Central memory CD8-positive, alpha-beta T cell (primary cell): ENCODE measurements around the gene CD101.

ENCODE experiments used
- ATAC-seq: fragments of 150-1000 bp; cut with Tn5 transposase; replicated peaks from 2 replicates; pipeline ENCODE4 v1.10.0; 2022; ENCODE audit warnings: mild to moderate bottlenecking, moderate FRiP score, moderate number of reproducible peaks; ENCODE audit not compliant: poor library complexity, severe bottlenecking; ENCODE audit errors: extremely low read depth
- DNase-seq, 2 donors: peaks; one replicate each; pipeline ENCODE4 v3.0.0; 2021; ENCODE audit warnings: low spot score in 2 of 2
- H3K27ac Mint-ChIP-seq: one replicate; pipeline ENCODE4 v1.8.0; 2022; ENCODE audit warnings: low read depth, mild to moderate bottlenecking, moderate library complexity, mixed read lengths
- H3K27me3 Mint-ChIP-seq: one replicate; pipeline ENCODE4 v1.8.0; 2022; ENCODE audit warnings: mixed read lengths
- H3K36me3 Mint-ChIP-seq: one replicate; pipeline ENCODE4 v1.8.0; 2022; ENCODE audit warnings: mild to moderate bottlenecking, moderate library complexity, mixed read lengths; ENCODE audit not compliant: insufficient read depth
- H3K4me1 Mint-ChIP-seq: one replicate; pipeline ENCODE4 v1.8.0; 2022; ENCODE audit warnings: mixed read lengths
- H3K4me3 Mint-ChIP-seq: one replicate; pipeline ENCODE4 v1.8.0; 2022; ENCODE audit warnings: mild to moderate bottlenecking, moderate library complexity, mixed read lengths
- H3K9me3 Mint-ChIP-seq: one replicate; pipeline ENCODE4 v1.8.0; 2022; ENCODE audit warnings: mixed read lengths

Gene CD101

GRCh38 chr1:117049857-117050256, 48.3 kb downstream of the CD101 start:
- Mint-ChIP-seq H3K4me1 (peaks cover 23% of the 10 kb centered on the region), H3K27me3 (no peaks in the 10 kb centered on the region), H3K27ac (no peak overlapping the region)

GRCh38 chr1:117051224-117052064, 49.9 kb downstream of the CD101 start:
- Mint-ChIP-seq H3K27me3 (no peaks in the 10 kb centered on the region), H3K36me3 (no peaks in the 10 kb centered on the region), H3K27ac (peak overlapping the region; percentile 72), H3K9me3 (no peaks in the 10 kb centered on the region), H3K4me3 (peak overlapping the region; percentile 56), H3K4me1 (peaks cover 23% of the 10 kb centered on the region)
- ATAC-seq (peak; percentile 65), DNase-seq (no peak)

More at GRCh38 chr1:117049857-117050256, 48.3 kb downstream of the CD101 start:
- DNase-seq (no peak), ATAC-seq (no peak)
- H3K36me3 Mint-ChIP-seq = no peaks in the 10 kb centered on the region
- no peak overlapping the region for H3K4me3 Mint-ChIP-seq
- no peaks in the 10 kb centered on the region for H3K9me3 Mint-ChIP-seq

GRCh38 chr1:117054068-117054467, 52.5 kb downstream of the CD101 start:
- H3K4me1 Mint-ChIP-seq = peaks cover 25% of the 10 kb centered on the region
- H3K27ac Mint-ChIP-seq = no peak overlapping the region
- H3K9me3 Mint-ChIP-seq = no peaks in the 10 kb centered on the region
- no peak overlapping the region for H3K4me3 Mint-ChIP-seq
- DNase-seq (no peak), ATAC-seq (no peak)
- no peaks in the 10 kb centered on the region for H3K27me3 Mint-ChIP-seq
- H3K36me3 Mint-ChIP-seq = no peaks in the 10 kb centered on the region

GRCh38 chr1:117058810-117059209, 57.2 kb downstream of the CD101 start:
- DNase-seq (no peak), ATAC-seq (no peak)
- Mint-ChIP-seq H3K27ac (no peak overlapping the region), H3K36me3 (peaks cover 5% of the 10 kb centered on the region), H3K4me3 (no peak overlapping the region), H3K4me1 (peaks cover 42% of the 10 kb centered on the region), H3K27me3 (no peaks in the 10 kb centered on the region), H3K9me3 (no peaks in the 10 kb centered on the region)

GRCh38 chr1:117059334-117059677, 57.7 kb downstream of the CD101 start:
- ATAC-seq (peak; percentile 45), DNase-seq (peak; percentile 52 to 53)
- no peaks in the 10 kb centered on the region for H3K27me3 Mint-ChIP-seq
- H3K36me3 Mint-ChIP-seq = peaks cover 6% of the 10 kb centered on the region
- no peak overlapping the region for H3K4me3 Mint-ChIP-seq
- H3K4me1 Mint-ChIP-seq = peaks cover 45% of the 10 kb centered on the region
- no peaks in the 10 kb centered on the region for H3K9me3 Mint-ChIP-seq
- H3K27ac Mint-ChIP-seq = no peak overlapping the region

GRCh38 chr1:117059678-117060440, 58.3 kb downstream of the CD101 start, which contains the start of gene TTF2:
Gene TTF2, plus strand, starts transcription at chr1:117060326. Its CDS starts 21 bp downstream, at chr1:117060347.
- peaks cover 45% of the 10 kb centered on the region for H3K4me1 Mint-ChIP-seq
- H3K27me3 Mint-ChIP-seq = no peaks in the 10 kb centered on the region
- H3K36me3 Mint-ChIP-seq = peaks cover 7% of the 10 kb centered on the region
- ATAC-seq (peak; percentile 96), DNase-seq (peak; percentile 90 to 96)
- H3K4me3 Mint-ChIP-seq = no peak within 1 kb of the TSS
- no peak within 1 kb of the TSS for H3K27ac Mint-ChIP-seq
- no peaks in the 10 kb centered on the region for H3K9me3 Mint-ChIP-seq

- DNase-seq (no peak), ATAC-seq (no peak)
- H3K27ac Mint-ChIP-seq = no peak overlapping the region
- no peaks in the 10 kb centered on the region for H3K27me3 Mint-ChIP-seq
- H3K36me3 Mint-ChIP-seq = peaks cover 11% of the 10 kb centered on the region
- no peaks in the 10 kb centered on the region for H3K9me3 Mint-ChIP-seq
- H3K4me1 Mint-ChIP-seq = peaks cover 45% of the 10 kb centered on the region
- no peak overlapping the region for H3K4me3 Mint-ChIP-seq
Measured at GRCh38 chr1:117060441-117061317, 59.1 kb downstream of the CD101 start.

GRCh38 chr1:117061986-117062415, 60.4 kb downstream of the CD101 start:
- no peak for ATAC-seq
- H3K4me3 Mint-ChIP-seq = no peak overlapping the region
- H3K4me1 Mint-ChIP-seq = peaks cover 45% of the 10 kb centered on the region

GRCh38 chr1:117066367-117066766, 64.8 kb downstream of the CD101 start:
- Mint-ChIP-seq H3K36me3 (peaks cover 6% of the 10 kb centered on the region), H3K4me1 (peaks cover 30% of the 10 kb centered on the region), H3K4me3 (no peak overlapping the region), H3K27ac (no peak overlapping the region), H3K27me3 (no peaks in the 10 kb centered on the region), H3K9me3 (no peaks in the 10 kb centered on the region)
- DNase-seq (no peak), ATAC-seq (no peak)

More at GRCh38 chr1:117061986-117062415, 60.4 kb downstream of the CD101 start:
- no peak for DNase-seq
- H3K9me3 Mint-ChIP-seq = no peaks in the 10 kb centered on the region
- H3K27ac Mint-ChIP-seq = no peak overlapping the region
- H3K36me3 Mint-ChIP-seq = peaks cover 12% of the 10 kb centered on the region
- no peaks in the 10 kb centered on the region for H3K27me3 Mint-ChIP-seq

- Mint-ChIP-seq H3K27me3 (no peaks in the 10 kb centered on the region), H3K36me3 (peaks cover 6% of the 10 kb centered on the region), H3K9me3 (no peaks in the 10 kb centered on the region), H3K4me1 (peaks cover 22% of the 10 kb centered on the region), H3K4me3 (no peak overlapping the region), H3K27ac (no peak overlapping the region)
- ATAC-seq (peak; percentile 65), DNase-seq (no peak)
Measured at GRCh38 chr1:117067533-117068370, 66.2 kb downstream of the CD101 start.

GRCh38 chr1:117068580-117068979, 67.0 kb downstream of the CD101 start:
- no peak overlapping the region for H3K4me3 Mint-ChIP-seq
- no peak for ATAC-seq
- H3K27ac Mint-ChIP-seq = no peak overlapping the region
- H3K27me3 Mint-ChIP-seq = no peaks in the 10 kb centered on the region
- DNase-seq = no peak
- peaks cover 7% of the 10 kb centered on the region for H3K36me3 Mint-ChIP-seq
- H3K4me1 Mint-ChIP-seq = peaks cover 17% of the 10 kb centered on the region
- no peaks in the 10 kb centered on the region for H3K9me3 Mint-ChIP-seq
